Neural cell (in vitro differentiated cells): ENCODE data around the gene ZNF805. TPM values are rescaled to one million over a fixed set of nuclear protein-coding genes. Genes with fewer than 3 reads are reported as not detected.

Experiments
- H2AFZ ChIP-seq: fragments of 200-600, 300-800 bp; sonication (generic), shearing (Covaris generic); 2 replicates; pipeline ENCODE4 v1.6.0; 2014; ENCODE audit warnings: low read depth, mild to moderate bottlenecking, antibody characterized with exemption, low read length, moderate library complexity
- H3F3A ChIP-seq: fragments of 200-600 bp; shearing (Covaris generic); 2 replicates; pipeline ENCODE4 v1.6.1; 2016; ENCODE audit warnings: mild to moderate bottlenecking, moderate library complexity, mixed read lengths, antibody characterized with exemption, low read length; ENCODE audit not compliant: insufficient read depth, poor library complexity, severe bottlenecking
- H3K27ac ChIP-seq: fragments of 200-600, 300-800 bp; sonication (generic), shearing (Covaris generic); 2 replicates; pipeline ENCODE4 v1.5.1; 2014; ENCODE audit warnings: mild to moderate bottlenecking, low read length, moderate library complexity
- H3K27me3 ChIP-seq: fragments of 300-800, 200-600 bp; sonication (generic), shearing (Covaris generic); 2 replicates; pipeline ENCODE4 v1.6.0; 2014; ENCODE audit warnings: mild to moderate bottlenecking, low read depth, low read length, moderate library complexity; ENCODE audit not compliant: insufficient read depth
- H3K36me3 ChIP-seq: fragments of 300-800, 200-600 bp; sonication (generic), shearing (Covaris generic); 2 replicates; pipeline ENCODE4 v1.5.1; 2014; ENCODE audit warnings: mild to moderate bottlenecking, antibody characterized with exemption, low read length, moderate library complexity; ENCODE audit not compliant: insufficient read depth
- H3K4me2 ChIP-seq: fragments of 300-800, 200-600 bp; sonication (generic), shearing (Covaris generic); 2 replicates; pipeline ENCODE4 v1.6.0; 2014; ENCODE audit warnings: mild to moderate bottlenecking, low read length
- H3K4me3 ChIP-seq: fragments of 300-800, 200-600 bp; sonication (generic), shearing (Covaris generic); 2 replicates; pipeline ENCODE4 v1.5.1; 2014; ENCODE audit warnings: mild to moderate bottlenecking, low read length, moderate library complexity
- H3K79me2 ChIP-seq: fragments of 200-600 bp; shearing (Covaris generic); replicated peaks from 2 replicates; pipeline ENCODE4 v1.6.0; 2014; ENCODE audit warnings: mild to moderate bottlenecking, low read length, moderate library complexity; ENCODE audit not compliant: insufficient read depth
- H3K9ac ChIP-seq: fragments of 300-800, 200-600 bp; sonication (generic), shearing (Covaris generic); 2 replicates; pipeline ENCODE4 v1.6.1; 2016; ENCODE audit warnings: mild to moderate bottlenecking, low read length, mixed read lengths
- H3K9me2 ChIP-seq: fragments of 200-600 bp; shearing (Covaris generic); 2 replicates; pipeline ENCODE4 v1.6.1; 2016; ENCODE audit warnings: mild to moderate bottlenecking, low read length, mixed read lengths; ENCODE audit not compliant: insufficient read depth
- H3K9me3 ChIP-seq: fragments of 200-600, 300-800 bp; sonication (generic), shearing (Covaris generic); 2 replicates; pipeline ENCODE4 v1.6.1; 2016; ENCODE audit warnings: mild to moderate bottlenecking, mixed run types, low read length, moderate library complexity, mixed read lengths
- H4K20me1 ChIP-seq: fragments of 200-600 bp; shearing (Covaris generic); 2 replicates; pipeline ENCODE4 v1.6.1; 2016; ENCODE audit warnings: mild to moderate bottlenecking, mixed run types; ENCODE audit not compliant: insufficient read depth
- CTCF ChIP-seq: fragments of 450-650 bp; IDR thresholded peaks from 2 replicates; pipeline ENCODE4 v1.5.1; 2014; ENCODE audit warnings: antibody characterized with exemption, mild to moderate bottlenecking, moderate library complexity; ENCODE audit not compliant: poor library complexity, severe bottlenecking
- EP300 ChIP-seq: fragments of 450-650 bp; conservative IDR thresholded peaks from 2 replicates; pipeline ENCODE4 v1.6.1; 2014; ENCODE audit warnings: antibody characterized with exemption, mild to moderate bottlenecking, moderate library complexity; ENCODE audit not compliant: poor library complexity, severe bottlenecking
- EZH2 ChIP-seq: fragments of 200-600, 300-800 bp; shearing (Covaris generic), sonication (generic); IDR thresholded peaks from 2 replicates; pipeline ENCODE4 v1.6.1; 2014; ENCODE audit warnings: antibody characterized with exemption, low read length, borderline replicate concordance, mild to moderate bottlenecking; ENCODE audit not compliant: insufficient read depth, poor library complexity, severe bottlenecking
- MXI1 ChIP-seq: fragments of 450-650 bp; conservative IDR thresholded peaks from 2 replicates; pipeline ENCODE4 v1.6.1; 2014; ENCODE audit warnings: antibody characterized with exemption, mild to moderate bottlenecking; ENCODE audit not compliant: poor library complexity, severe bottlenecking
- POLR2AphosphoS5 ChIP-seq: IDR thresholded peaks from 2 replicates; pipeline ENCODE4 v1.6.1; 2012
- RAD21 ChIP-seq: fragments of 450-650 bp; conservative IDR thresholded peaks from 2 replicates; pipeline ENCODE4 v1.6.1; 2014; ENCODE audit warnings: antibody characterized with exemption, mild to moderate bottlenecking, moderate library complexity
- REST ChIP-seq: IDR thresholded peaks from 2 replicates; pipeline ENCODE4 v1.6.1; 2012; ENCODE audit warnings: borderline replicate concordance
- SMC3 ChIP-seq: fragments of 450-650 bp; conservative IDR thresholded peaks from 2 replicates; pipeline ENCODE4 v1.6.1; 2014; ENCODE audit warnings: antibody characterized with exemption, mild to moderate bottlenecking, moderate library complexity; ENCODE audit not compliant: poor library complexity
- TAF1 ChIP-seq: IDR thresholded peaks from 2 replicates; pipeline ENCODE4 v1.6.1; 2012; ENCODE audit warnings: low read depth
- polyA plus RNA-seq: library from polyadenylated mRNA; depleted of rRNA; stranded (reverse); fragments of >200 nt; gene quantifications from 2 replicates; pipeline ENCODE4 v1.2.3, GENCODE V29; 2014

ZNF805 gene
- polyA plus RNA-seq, 1 donor from 2014 or later: 4.9 TPM

GRCh38 chr19:57233207-57233606 is 7.2 kb upstream of the ZNF805 start:
- no peak overlapping the region for H3K4me3 ChIP-seq
- H3K27ac ChIP-seq: no peak overlapping the region
- no peak overlapping the region for H3K9ac ChIP-seq
- H3K4me2 ChIP-seq: no peak overlapping the region
- no peaks in the 10 kb centered on the region for H4K20me1 ChIP-seq
- H3F3A ChIP-seq: no peaks in the 10 kb centered on the region
- no peaks in the 10 kb centered on the region for H3K79me2 ChIP-seq
- no peaks in the 10 kb centered on the region for H3K9me2 ChIP-seq
- TF ChIP-seq MXI1 (no peak), CTCF (no peak), EP300 (no peak), SMC3 (no peak), RAD21 (no peak), TAF1 (no peak), POLR2AphosphoS5 (no peak), REST (no peak), EZH2 (no peak)
- H2AFZ ChIP-seq: no peak overlapping the region
- no peaks in the 10 kb centered on the region for H3K36me3 ChIP-seq
- H3K27me3 ChIP-seq: no peaks in the 10 kb centered on the region
- no peaks in the 10 kb centered on the region for H3K9me3 ChIP-seq

GRCh38 chr19:57239982-57240310 is 486 bp upstream of the ZNF805 start:
- no peak for TF ChIP-seq EP300
- TF ChIP-seq TAF1: no peak
- TF ChIP-seq REST: no peak
- no peak for TF ChIP-seq EZH2
- no peak for TF ChIP-seq MXI1
- TF ChIP-seq SMC3: no peak
- H4K20me1 ChIP-seq: no peaks in the 10 kb centered on the region
- H3K36me3 ChIP-seq: no peaks in the 10 kb centered on the region
- H3F3A ChIP-seq: peaks cover 3% of the 10 kb centered on the region
- no peaks in the 10 kb centered on the region for H3K9me2 ChIP-seq
- H3K27me3 ChIP-seq: no peaks in the 10 kb centered on the region
- H2AFZ ChIP-seq: peak overlapping the region; percentile 97
- peak overlapping the region; percentile 85 for H3K27ac ChIP-seq
- peak overlapping the region; percentile 90 for H3K9ac ChIP-seq
- H3K4me3 ChIP-seq: peak overlapping the region; percentile 82
- H3K4me2 ChIP-seq: peak overlapping the region; percentile 74
- no peaks in the 10 kb centered on the region for H3K9me3 ChIP-seq
- H3K79me2 ChIP-seq: peaks cover 30% of the 10 kb centered on the region
